Fibroblast of lung (primary cell): ENCODE data around the gene RAB36.

Experiments
- EZH2 ChIP-seq: IDR thresholded peaks from 2 replicates; pipeline ENCODE4 v1.5.1; 2012; ENCODE audit warnings: low read length, control low read depth, mild to moderate bottlenecking; ENCODE audit errors: missing control alignments
- TF ChIP-seq, protein P1 (sequence below), 2 donors: IDR thresholded peaks in 1 of 2; conservative IDR thresholded peaks in 1 of 2; 1 replicate in 1 of 2; 2 replicates in 1 of 2; pipeline ENCODE4 v1.5.1; 2011 to 2012; ENCODE audit warnings: low read length in 2 of 2, control low read depth in 1 of 2, inconsistent platforms in 1 of 2, low read depth in 1 of 2, mild to moderate bottlenecking in 1 of 2

- TF ChIP-seq, protein P1, sequence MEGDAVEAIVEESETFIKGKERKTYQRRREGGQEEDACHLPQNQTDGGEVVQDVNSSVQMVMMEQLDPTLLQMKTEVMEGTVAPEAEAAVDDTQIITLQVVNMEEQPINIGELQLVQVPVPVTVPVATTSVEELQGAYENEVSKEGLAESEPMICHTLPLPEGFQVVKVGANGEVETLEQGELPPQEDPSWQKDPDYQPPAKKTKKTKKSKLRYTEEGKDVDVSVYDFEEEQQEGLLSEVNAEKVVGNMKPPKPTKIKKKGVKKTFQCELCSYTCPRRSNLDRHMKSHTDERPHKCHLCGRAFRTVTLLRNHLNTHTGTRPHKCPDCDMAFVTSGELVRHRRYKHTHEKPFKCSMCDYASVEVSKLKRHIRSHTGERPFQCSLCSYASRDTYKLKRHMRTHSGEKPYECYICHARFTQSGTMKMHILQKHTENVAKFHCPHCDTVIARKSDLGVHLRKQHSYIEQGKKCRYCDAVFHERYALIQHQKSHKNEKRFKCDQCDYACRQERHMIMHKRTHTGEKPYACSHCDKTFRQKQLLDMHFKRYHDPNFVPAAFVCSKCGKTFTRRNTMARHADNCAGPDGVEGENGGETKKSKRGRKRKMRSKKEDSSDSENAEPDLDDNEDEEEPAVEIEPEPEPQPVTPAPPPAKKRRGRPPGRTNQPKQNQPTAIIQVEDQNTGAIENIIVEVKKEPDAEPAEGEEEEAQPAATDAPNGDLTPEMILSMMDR (conservative IDR thresholded peaks at IDR 0.05 in 1 of 2, IDR thresholded peaks at IDR 0.05 in 1 of 2; ENCODE audit: low read depth in 1 of 2, low read length in 2 of 2), result no peak
- TF ChIP-seq EZH2, result no peak
These were observed 43.1 kb upstream of the RAB36 start for GRCh38 chr22:23102002-23102655.
